SH-SY5Y (cell line): ENCODE measurements around the gene MBD3.

Experiments used
- GATA2 ChIP-seq: IDR thresholded peaks from 2 replicates; pipeline ENCODE4 v1.6.1; 2011; ENCODE audit warnings: mild to moderate bottlenecking, low read depth, low read length
- GATA3 ChIP-seq: IDR thresholded peaks from 2 replicates; pipeline ENCODE4 v1.6.1; 2011; ENCODE audit warnings: low read depth, mild to moderate bottlenecking, low read length, moderate library complexity

Gene MBD3

DNA sequence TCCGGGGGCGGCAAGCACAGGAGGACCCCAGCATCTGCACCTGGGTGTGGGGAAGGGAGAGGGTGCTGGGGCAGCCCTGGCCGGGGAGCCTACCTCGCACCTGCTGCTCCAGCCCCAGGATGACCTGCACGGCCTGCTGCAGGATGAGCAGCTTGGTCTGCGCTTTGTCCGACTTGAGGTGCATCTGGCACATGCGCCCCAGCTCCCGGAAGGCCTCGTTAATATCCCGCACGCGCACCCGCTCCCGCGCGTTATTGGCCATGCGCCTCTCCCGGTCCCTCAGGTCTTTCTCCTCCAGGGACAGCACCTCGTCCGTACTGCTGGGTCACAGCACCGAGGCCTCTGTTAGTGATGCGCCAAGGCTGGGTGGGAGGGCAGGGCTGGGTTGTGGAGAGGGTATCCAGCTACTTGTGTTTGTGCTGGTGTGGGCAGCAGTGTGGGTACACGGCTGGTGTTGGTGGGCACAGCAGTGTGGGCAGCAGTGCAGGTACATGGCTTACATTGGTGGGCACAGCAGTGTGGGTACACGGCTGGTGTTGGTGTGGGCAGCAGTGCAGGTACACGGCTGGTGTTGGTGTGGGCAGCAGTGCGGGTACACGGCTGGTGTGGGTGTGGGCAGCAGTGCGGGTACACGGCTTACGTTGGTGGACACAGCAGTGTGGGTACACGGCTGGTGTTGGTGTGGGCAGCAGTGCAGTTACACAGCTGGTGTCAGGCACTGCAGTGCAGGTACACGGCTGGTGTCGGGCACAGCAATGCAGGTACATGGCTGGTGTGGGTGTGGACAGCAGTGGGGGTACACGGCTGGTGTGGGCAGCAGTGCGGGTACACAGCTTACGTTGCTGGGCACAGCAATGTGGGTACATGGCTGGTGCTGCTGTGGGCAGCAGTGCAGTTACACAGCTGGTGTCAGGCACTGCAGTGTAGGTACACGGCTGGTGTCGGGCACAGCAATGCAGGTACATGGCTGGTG lies 19.7 kb upstream of the MBD3 start:
- TF ChIP-seq GATA3 (no peak), GATA2 (no peak)

DNA sequence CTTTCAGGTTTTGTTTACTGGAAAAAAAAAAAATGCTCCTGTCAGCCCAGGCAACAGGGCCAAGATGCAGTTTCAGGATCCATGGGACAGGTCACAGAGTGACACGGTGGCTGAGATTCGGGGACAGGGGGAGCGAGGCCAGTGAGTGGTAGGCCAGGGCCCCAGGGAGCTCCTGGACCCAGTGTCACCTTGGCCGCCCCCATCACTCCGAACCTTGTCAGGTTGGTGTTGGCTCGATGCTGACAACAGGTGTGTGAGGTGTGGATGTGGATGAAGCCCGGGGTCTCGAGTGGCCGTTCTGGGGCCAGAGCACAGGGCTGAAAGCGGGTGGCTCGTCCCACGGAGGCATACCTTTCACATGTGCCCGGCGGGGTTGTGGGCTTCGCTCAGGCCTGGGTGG lies 18.7 kb upstream of the MBD3 start:
- TF ChIP-seq GATA3 (no peak), GATA2 (no peak)

DNA sequence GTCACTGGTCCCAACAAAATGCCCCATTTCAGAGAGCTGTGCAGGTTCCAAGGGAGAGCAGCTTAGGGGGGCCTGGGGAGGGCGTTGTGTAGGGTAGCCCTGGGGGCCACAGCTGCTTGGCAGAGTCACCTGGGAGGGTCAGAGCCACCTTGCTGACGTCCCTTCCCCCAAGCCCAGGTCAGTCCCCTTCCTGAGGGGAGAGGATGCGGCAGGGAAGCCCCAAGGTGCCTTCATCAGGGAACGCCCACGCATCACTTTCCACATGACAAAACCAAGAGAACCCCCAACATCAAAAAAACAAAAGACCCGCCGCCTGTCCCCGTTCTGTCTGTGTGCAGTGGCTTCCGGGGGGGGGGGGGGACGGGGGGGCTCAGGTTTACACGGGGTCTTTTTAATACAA lies 17.9 kb upstream of the MBD3 start:
- TF ChIP-seq GATA2 (no peak), GATA3 (no peak)

DNA sequence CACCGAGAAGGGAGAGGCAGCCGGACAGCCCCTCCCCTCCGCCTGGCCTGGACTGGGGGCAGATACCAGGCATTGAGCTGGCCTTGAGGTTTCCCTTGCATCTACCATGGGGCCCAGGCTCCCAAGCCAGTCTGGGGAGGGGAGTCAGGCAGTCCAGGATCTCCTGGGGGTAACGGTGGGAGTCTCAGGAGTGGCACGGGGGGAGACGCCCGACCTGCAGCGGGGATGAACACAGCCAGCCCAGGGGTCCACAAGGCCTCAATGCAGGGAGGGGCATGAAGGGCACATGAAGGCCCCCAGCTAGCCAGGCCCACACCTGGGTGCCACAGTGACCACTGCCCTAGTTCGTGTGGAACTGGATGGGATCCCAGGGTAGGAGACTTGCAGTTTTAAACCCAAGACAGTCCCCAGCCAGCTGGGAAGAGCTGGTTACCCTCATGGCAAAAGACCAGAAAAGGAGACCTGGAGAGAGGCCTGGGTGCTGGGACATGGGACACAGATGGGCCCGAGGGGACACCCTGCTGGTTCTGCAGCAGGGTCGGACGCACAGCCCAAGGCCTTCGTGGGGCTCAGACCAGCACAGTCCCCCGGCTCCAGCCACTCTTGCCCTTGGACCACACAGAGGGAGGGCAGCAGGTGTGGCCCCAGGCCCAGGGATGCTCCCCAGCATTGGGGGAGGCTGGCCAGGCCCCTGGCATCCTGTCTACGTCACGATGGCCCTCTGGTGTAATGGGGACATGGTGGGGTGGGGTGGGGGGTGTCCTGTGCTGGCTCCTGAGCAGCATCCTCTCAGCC lies 17.2 kb upstream of the MBD3 start:
- TF ChIP-seq GATA2 (no peak), GATA3 (no peak)

DNA sequence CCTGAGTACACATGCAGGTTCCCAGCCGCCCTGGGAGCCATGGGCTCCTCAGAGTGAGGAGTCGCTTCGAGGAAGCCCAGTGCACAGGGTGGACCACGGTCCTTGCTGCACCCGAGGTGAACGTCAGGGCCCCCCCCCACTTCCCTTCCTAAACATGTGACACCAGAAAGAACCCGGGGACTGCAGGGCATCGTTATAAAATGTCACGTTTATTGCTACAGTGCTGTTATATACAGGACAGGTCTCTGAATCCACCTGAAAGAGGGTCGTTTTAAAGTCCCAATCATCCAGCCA lies 16.4 kb upstream of the MBD3 start:
- TF ChIP-seq GATA3 (no peak), GATA2 (no peak)

DNA sequence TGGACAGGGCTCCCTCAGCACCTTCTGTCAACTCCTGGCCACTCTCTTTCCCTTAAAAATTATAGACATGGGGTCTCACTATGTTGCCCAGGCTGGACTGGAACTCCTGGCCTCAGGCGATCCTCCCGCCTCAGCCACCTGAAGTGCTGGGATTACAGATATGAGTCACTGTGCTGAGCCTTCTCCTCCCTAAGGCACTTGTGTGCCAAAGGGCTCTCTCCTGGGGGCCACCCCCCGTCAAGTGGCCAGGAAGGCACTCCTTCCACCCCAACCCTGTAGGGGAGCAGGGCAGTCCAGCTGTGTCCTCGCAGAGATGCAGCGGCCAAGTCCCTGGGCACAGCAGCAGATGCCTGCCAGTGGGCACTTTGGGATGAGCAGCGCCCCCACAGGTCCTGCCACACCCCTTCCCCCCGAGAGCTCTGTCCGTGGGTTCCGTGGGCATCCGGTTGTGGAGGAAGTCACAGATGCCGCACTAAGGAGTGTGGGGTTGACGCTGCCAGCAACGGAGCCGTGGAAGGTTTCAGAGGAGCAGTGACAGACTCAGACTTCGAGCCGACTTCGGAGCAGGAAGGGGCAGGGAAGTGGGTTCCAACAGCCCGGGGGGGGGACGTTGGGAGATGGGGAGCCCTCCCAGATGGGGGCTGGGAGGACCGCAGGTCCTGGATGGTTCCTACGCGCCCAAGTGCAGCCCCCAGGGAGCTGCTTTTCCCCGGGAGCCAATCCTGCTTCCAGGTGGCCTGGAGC lies 15.9 kb upstream of the MBD3 start:
- TF ChIP-seq GATA3 (no peak), GATA2 (no peak)

DNA sequence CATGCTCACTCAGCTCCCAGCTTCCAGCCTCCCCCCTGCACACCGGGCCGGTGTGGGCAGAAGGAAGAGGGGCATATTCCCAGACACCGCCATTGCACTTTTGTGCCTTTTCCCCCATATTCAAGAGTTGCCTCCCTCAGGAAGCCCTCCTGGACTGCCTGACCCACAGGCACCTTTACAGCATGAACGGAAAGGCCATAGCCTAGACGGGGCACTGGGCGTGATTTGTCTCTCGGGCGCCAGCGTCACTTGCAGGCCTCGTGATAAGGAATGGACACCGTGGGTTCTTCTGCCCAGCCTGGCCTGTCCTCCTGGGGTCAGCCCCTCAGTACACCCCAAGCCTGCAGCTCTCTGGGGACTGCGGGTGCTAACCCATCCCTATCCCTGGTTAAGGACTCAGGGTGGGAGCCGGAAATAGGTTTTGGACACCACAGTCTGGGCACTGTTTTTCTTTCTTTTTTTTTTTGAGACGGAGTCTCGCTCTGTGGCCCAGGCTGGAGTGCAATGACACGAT lies 13.5 kb upstream of the MBD3 start:
- TF ChIP-seq GATA2 (no peak), GATA3 (no peak)

DNA sequence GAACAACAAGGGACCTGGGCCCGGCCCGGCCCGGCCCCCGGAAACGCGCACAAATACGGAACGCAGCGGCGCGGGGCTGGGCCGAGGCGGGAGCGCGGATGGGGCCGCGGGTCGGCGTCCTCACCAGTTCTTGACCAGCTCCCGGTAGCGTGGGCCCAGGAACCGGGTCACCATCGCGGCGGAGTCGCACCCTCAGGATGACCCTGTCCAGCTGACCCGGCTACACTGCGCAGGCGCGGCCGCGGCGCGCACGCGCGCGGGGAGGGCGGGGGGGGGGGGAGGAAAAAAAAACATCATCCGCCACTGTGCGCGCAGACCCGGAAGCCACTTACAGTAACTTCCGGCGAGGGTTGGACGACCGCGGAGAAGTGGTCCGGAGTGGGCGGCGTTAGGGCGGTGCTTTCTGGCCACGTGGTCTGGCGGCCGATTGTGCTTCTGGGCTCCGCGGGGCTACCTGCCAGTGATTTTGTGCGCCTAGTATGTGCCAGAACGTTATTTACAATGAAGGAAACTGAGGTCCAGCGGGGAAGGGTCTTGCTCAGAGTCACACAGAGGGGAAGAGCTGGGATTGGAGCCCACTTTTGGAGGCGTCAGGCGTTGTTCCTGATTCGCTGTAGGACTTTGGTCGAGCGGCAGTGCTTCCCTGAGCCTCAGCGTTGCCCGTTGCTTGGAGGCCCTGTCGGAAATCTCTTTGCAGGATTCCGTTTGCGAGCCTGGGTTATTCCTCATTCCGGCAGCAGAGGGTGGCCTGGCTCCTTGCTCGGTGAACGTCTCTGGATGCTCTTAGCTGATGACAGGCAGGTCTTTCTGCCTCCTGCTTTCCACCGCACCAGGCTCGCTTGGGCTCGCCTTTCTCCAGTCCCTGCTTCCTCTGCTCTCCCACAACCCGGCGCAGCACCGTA lies 12.8 kb upstream of the MBD3 start, which contains the start of gene UQCR11:
TSS of gene UQCR11 (minus strand) at position 227 of the 902 bp plus-strand sequence. CDS start at position 174, 53 bp downstream.
- TF ChIP-seq GATA3 (no peak), GATA2 (no peak)

DNA sequence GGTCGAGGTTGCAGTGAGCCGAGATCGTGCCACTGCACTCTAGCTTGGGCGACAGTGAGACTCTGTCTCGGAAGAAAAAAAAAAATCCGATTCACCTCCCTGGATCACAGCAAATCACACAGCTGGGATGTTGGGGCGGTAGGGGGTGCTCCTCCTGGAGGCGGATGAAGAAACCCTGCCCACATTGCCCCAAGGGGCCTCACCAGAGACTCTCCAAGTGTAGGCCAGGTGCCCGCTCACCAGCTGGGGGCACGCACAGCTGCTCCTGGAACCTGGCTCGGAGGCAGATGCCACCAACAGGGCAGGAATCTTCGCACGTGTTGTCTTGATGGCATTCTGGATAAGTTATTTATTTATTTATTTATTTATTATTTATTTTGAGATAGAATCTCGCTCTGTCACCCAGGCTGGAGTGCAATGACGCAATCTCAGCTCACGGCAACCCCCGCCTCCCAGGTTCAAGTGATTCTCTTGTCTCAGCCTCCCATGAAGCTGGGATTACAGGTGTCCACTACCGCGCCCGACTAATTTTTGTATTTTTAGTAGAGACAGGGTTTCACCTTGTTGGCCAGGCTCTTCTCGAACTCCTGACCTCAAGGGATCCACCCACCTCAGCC lies 9.5 kb upstream of the MBD3 start:
- no peak for TF ChIP-seq GATA2
- no peak for TF ChIP-seq GATA3

DNA sequence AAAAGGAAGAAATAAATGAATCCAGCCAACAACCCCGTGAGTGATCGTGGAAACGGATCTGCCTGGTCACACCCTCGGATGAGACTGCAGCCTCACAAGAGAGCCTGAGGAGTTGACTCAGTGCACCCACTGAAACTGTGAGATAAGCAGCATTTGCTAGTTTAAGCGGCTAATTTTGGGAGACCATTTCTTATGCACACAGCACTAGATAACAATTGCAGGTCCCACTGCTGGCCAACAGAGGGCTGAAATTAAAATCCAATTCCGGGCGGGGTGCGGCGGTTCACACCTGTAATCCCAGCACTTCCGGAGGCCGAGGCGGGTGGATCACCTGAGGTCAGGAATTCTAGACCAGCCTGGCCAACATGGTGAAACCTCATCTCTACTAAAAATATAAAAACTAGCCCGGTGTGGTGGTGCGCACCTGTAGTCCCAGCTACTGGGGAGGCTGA lies 9.0 kb upstream of the MBD3 start:
- TF ChIP-seq GATA2 (no peak), GATA3 (no peak)

DNA sequence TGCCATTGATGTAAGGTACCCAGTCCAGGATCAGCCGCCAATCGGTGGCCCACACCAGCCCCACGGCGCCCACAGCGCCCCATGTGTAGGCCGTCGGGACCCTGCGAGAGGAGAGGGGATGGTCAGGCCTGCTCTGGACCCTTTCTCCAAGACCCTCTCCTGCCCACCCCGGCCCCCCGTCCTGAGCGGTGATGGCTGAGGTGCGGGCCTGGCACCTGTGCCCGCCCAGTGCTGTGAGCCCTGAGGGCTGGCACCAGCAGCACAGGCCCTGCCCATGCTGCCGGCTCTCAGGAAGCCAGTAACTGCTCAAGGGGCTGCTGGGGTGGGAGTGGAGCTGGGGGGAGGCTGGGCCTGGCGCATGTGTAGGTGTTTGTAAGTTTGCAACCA lies 6.8 kb upstream of the MBD3 start:
- no peak for TF ChIP-seq GATA2
- no peak for TF ChIP-seq GATA3

DNA sequence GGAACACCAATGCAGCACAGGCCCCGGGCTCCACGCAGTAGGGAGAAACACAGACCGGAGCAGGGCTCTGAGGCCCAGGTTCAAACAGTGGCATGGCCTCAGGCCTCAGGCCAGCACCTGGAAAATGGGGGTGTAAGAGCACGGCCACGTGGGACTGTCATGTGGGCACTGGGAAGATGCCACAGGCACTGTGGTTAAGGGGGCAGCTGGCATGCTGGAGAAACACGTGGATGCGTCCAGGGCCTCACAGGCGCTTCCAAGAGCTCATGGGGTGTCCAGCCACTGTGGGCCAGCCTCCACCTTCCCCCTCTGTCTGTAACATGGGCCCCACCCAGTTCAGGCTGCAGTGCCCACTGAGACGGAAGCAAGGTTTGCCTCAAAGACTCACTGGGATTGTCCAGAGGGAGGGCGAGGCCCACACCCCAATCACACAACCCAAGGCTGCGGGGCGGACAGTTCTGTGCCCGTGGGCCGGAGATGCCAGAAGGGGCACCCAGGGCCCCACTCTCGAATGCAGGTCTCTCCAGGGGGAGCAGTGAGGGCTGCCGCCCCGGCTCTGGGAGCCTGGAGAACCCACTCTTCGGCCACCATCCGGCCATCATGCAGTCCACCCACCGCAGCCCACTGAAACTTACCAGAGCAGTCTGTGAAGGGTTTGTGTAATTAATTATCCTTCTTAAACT lies 6.3 kb upstream of the MBD3 start:
- no peak for TF ChIP-seq GATA2
- TF ChIP-seq GATA3 = no peak

DNA sequence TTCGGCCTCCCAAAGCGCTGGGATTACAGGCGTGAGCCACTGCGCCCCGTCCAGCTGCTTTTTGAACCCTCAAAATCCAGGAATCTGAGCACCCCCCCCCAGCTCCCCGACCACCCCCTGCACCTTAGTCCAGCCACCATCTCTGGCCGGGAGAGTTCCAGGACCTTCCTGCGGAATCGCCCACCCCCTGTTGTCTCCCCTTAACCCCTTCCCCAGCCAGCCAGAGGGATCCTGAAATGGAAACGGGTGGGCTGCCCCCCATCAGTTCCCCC lies 772 bp upstream of the MBD3 start:
- TF ChIP-seq GATA2 (no peak), GATA3 (no peak)
